ENCODE measurements around the gene PANK3. TPM values are rescaled to one million over a fixed set of nuclear protein-coding genes. Genes with fewer than 3 reads are reported as not detected.
"Not testable (repeated sequence)": the region's sequence is repeated elsewhere in the genome, so short reads cannot be mapped to it uniquely, and the experiment has no call there.

Gene PANK3
- total RNA-seq, 4 donors from 2014 or later = 29.7 to 94.8 (median 73.1) TPM

DNA sequence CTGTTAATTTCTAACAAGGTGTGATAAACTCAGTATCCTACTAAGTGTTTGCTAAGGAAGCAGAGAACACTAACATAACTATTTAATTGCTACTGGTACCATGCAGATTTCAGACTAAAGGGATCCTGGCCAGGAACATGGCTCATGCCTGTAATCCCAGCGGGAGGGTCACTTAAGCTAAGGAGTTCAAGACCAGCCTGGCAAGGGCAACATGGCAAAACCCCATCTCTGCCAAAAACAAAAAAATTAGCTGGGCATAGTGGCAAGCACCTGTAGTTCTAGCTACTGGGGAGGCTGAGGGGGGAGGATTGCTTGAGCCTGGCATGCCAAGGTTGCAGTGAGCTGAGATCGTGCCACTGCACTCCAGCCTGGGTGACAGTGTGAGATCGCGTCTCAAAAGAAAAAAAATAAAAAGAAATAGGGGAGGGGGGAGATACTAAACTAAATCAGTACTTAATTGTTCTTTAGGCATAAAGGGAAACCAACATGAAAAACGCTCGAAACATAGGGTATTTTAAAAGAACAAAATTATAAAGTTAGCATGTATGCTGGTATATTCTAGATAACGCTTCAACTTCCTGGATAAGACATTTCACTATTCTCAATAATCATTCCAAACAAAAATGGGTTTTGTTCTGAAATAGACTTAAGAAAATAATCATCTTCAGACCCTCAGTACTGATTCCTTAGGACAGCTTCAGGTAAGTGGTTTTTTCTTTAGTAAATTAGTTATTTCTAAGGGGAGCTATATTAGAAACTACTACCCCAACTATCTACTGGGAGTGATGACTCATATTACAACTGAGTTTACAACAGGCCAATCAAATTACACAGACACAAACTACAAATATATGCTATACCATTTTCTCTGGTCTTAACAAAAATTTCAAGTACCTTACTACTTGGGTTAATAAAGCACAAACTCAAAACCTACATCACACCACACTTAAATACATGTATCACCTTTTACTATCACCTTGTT lies 3.5 kb downstream of the PANK3 start:
- TF ChIP-seq POLR2A (IDR thresholded peaks at IDR 0.05) = no peak
- TF ChIP-seq, protein P1, sequence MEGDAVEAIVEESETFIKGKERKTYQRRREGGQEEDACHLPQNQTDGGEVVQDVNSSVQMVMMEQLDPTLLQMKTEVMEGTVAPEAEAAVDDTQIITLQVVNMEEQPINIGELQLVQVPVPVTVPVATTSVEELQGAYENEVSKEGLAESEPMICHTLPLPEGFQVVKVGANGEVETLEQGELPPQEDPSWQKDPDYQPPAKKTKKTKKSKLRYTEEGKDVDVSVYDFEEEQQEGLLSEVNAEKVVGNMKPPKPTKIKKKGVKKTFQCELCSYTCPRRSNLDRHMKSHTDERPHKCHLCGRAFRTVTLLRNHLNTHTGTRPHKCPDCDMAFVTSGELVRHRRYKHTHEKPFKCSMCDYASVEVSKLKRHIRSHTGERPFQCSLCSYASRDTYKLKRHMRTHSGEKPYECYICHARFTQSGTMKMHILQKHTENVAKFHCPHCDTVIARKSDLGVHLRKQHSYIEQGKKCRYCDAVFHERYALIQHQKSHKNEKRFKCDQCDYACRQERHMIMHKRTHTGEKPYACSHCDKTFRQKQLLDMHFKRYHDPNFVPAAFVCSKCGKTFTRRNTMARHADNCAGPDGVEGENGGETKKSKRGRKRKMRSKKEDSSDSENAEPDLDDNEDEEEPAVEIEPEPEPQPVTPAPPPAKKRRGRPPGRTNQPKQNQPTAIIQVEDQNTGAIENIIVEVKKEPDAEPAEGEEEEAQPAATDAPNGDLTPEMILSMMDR (IDR thresholded peaks at IDR 0.05) = no peak
- peaks cover 0 to 37% (median 4%) of the 10 kb centered on the region in 4 donors for H3K4me1 ChIP-seq
- DNase-seq = no peak
- no peaks in the 10 kb centered on the region for H3K36me3 ChIP-seq
- no peaks in the 10 kb centered on the region for H3K9me3 ChIP-seq
- no peaks in the 10 kb centered on the region for H3K27me3 ChIP-seq
- H3K27ac ChIP-seq = peak overlapping the region in 1 of 4 donors; percentile 0
- H3K4me3 ChIP-seq = no peak overlapping the region

- H3K9me3 ChIP-seq, H3K4me3 ChIP-seq, H3K27ac ChIP-seq, DNase-seq, H3K27me3 ChIP-seq, H3K36me3 ChIP-seq: not testable (repeated sequence)
- H3K4me1 ChIP-seq = peaks cover 0 to 30% (median 4%) of the 10 kb centered on the region in 4 donors
Observed at GRCh38 chr5:168574156-168574555, 5.0 kb downstream of the PANK3 start.

DNA sequence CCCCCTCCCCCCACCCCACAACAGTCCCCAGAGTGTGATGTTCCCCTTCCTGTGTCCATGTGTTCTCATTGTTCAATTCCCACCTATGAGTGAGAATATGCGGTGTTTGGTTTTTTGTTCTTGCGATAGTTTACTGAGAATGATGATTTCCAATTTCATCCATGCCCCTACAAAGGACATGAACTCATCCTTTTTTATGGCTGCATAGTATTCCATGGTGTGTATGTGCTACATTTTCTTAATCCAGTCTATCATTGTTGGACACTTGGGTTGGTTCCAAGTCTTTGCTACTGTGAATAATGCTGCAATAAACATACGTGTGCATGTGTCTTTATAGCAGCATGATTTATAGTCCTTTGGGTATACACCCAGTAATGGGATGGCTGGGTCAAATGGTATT lies 5.5 kb downstream of the PANK3 start:
- H3K9me3 ChIP-seq, DNase-seq, H3K27ac ChIP-seq, H3K4me3 ChIP-seq, H3K27me3 ChIP-seq, H3K36me3 ChIP-seq: not testable (repeated sequence)
- peaks cover 0 to 30% (median 4%) of the 10 kb centered on the region in 4 donors for H3K4me1 ChIP-seq

DNA sequence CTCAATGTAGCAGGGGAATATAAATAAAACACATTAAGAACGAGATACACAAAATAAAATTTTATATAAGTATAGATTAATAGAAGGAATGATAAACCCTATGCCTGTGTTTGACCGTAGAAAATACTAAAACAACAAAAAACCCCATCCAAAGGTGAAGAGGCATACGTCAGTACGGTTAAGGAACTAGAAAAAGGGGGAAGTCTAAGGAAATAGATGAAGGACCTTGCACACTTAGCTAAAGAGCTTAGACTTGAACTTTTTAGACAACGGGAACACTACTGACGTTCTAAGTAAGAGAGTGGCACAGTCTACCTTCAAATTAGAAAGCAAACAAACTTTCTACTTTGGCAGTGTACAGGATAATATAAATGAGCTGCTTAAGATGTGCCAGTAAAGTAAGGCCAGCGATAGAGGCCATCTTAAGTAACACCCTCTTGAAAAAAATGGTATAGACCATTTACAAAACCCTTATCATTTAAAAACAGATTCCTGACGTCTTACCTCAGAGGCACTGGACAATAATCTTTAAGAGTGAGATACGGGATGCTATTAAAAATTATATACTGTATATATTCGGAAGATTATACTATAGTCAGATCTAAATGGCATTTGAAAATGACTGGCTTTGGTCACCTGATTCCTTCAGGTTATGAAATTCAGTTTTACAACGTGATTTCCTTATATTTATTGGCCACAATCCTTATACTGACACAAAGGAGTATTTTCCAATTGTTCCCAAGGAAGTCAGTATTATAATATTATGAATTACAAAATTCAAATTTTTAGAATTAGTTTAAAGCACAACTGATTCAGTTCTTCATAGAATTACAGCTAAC lies 8.5 kb downstream of the PANK3 start:
- DNase-seq = no peak
- peaks cover 0 to 20% (median 0%) of the 10 kb centered on the region in 4 donors for H3K4me1 ChIP-seq
- H3K27me3 ChIP-seq = no peaks in the 10 kb centered on the region
- peaks cover 0 to 27% (median 0%) of the 10 kb centered on the region in 3 donors for H3K36me3 ChIP-seq
- H3K9me3 ChIP-seq = no peaks in the 10 kb centered on the region
- H3K27ac ChIP-seq = no peak overlapping the region
- no peak overlapping the region for H3K4me3 ChIP-seq
- TF ChIP-seq POLR2A (IDR thresholded peaks at IDR 0.05) = no peak
- TF ChIP-seq, protein P1 (IDR thresholded peaks at IDR 0.05) = no peak

DNA sequence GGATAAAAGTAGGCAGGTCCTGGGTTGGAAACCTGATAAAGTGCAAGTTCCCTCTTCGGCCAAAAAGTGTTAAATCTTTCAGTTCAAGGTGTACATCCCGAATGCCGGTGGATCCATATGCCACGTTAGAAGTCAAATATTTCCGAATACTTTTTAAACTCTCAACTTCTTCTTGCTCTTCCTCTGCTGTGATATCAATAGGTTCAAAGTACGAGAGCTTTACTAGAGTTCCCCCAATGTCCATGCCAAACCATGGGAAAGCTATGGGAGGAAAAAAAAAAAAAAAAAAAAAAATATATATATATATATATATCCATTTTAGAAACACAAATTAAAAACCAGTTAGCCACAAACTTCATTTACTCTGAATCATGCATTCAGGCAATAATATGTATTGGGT lies 10.4 kb downstream of the PANK3 start:
- TF ChIP-seq, protein P1 (IDR thresholded peaks at IDR 0.05) = no peak
- no peak for TF ChIP-seq POLR2A (IDR thresholded peaks at IDR 0.05)
- DNase-seq = no peak
- no peak overlapping the region for H3K4me3 ChIP-seq
- H3K36me3 ChIP-seq = peaks cover 0 to 43% (median 0%) of the 10 kb centered on the region in 3 donors
- H3K27ac ChIP-seq = no peak overlapping the region
- no peaks in the 10 kb centered on the region for H3K27me3 ChIP-seq
- H3K4me1 ChIP-seq = peaks cover 0 to 8% (median 0%) of the 10 kb centered on the region in 4 donors
- H3K9me3 ChIP-seq = no peaks in the 10 kb centered on the region

DNA sequence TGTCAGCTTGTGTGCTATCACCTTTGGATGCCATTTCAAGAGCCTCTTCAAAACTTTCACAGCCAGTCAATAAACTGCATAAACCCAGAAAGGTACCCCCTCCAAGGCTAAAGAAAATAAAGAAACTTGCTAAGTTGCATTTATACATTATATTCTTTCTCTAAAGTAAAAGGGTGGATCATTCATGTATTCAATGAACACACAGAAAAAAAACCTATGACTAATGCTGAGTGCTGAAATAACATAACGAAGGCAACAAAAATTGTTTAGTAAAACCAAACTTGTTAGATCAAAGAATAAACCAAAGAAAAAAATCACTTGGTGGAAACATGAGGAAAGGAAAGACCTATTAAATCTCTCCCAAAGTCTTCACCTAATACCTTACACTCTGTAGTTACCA lies 15.2 kb downstream of the PANK3 start:
- no peak for DNase-seq
- H3K4me1 ChIP-seq = no peaks in the 10 kb centered on the region
- H3K27me3 ChIP-seq = no peaks in the 10 kb centered on the region
- no peak for TF ChIP-seq POLR2A (IDR thresholded peaks at IDR 0.05)
- TF ChIP-seq, protein P1 (IDR thresholded peaks at IDR 0.05) = no peak
- H3K9me3 ChIP-seq = no peaks in the 10 kb centered on the region
- H3K27ac ChIP-seq = no peak overlapping the region
- no peak overlapping the region for H3K4me3 ChIP-seq
- H3K36me3 ChIP-seq = peaks cover 0 to 74% (median 3%) of the 10 kb centered on the region in 3 donors
